Activated T-cell treated with anti-CD3 and anti-CD28 coated beads, Interleukin-2, amount 50 U/mL, for 1 hour (primary cell): Measurements from ENCODE around the gene NDOR1.

Experiments used
- DNase-seq: peaks from one replicate; pipeline ENCODE4 v3.0.0-alpha.2; 2020

The NDOR1 gene

DNA sequence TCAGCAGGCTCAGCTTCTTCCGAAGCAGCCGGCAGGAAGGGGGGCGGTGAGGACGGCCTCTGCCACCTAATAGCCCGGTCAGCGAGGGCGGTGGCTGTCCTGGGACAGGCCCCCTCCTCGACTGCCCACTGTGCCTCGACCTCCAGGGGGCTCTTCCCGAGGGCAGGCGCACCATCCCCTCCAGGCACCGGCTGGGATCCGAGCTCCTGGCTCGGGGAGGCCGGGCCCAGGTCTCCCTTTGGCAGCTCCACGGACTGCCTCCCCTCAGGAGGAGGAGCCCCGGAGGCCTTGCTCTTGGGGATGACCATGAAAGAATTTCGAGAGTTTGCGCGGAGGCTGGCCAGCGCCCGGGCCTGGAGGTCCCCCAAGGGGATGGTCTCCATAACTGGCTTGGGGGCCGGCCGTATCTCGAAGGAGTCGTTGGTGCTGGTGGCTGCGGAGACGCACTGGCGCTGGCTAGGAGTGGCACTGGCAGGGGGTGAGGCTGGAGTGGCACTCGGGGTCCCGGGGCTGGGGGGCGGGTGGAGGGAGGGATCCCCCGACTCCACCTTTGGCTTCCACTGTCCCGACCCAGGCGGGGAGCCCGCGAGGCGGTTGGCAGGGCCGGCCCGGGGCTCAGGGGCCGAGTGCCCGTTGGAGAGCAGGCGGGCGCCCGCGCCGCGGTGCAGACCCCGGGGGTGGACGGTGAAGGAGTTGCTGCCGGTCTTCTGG, 5.9 kb upstream of the NDOR1 start:
- no peak for DNase-seq

DNA sequence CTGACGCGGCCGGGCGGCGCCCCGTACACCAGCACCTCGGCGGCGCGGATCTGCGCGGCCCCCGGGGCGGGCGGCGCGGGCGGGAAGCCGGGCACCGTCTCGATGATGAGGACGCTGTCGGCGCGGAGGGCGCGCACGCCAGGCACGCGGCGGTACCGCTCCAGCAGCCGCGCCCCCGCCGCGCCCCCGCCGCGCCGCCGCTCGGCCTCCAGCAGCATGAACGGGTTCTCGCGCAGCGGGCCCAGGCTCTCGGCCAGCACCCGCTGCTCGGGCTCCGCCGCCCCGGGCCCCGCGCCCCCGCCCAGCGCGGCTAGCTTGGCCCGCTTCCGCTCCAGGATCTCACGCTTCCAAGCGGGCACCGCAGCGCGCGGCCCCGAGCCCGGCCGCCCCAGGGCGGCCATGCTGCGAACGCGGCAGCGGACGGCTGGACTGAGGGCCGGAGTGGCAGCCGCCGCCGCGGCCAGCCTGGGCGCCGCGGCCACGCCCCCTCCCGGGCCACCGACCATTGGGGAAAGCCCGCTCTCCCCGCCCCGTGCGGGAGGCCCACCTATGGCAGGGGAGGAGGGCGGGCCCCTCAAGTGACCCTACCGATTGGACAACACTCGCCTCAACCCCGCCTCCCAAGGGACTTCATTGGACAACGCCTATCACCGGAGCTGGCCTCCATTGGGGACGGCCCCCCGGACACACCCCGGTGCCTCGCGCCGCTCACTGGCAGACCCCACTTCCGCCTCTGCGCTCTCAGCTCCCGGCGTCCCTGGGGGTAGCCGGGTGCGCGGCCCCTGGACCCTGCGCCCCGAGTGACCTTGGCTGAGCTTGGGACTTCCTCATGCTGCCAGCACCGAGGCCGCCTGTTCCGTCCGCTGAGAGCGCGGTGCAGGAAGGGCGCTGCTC, 4.9 kb upstream of the NDOR1 start, which contains the start of gene TPRN:
Gene TPRN, minus strand, starts transcription at position 431 of the 894 bp plus-strand sequence. Its CDS starts 30 bp downstream, at position 401.
- peak; percentile 96 for DNase-seq

DNA sequence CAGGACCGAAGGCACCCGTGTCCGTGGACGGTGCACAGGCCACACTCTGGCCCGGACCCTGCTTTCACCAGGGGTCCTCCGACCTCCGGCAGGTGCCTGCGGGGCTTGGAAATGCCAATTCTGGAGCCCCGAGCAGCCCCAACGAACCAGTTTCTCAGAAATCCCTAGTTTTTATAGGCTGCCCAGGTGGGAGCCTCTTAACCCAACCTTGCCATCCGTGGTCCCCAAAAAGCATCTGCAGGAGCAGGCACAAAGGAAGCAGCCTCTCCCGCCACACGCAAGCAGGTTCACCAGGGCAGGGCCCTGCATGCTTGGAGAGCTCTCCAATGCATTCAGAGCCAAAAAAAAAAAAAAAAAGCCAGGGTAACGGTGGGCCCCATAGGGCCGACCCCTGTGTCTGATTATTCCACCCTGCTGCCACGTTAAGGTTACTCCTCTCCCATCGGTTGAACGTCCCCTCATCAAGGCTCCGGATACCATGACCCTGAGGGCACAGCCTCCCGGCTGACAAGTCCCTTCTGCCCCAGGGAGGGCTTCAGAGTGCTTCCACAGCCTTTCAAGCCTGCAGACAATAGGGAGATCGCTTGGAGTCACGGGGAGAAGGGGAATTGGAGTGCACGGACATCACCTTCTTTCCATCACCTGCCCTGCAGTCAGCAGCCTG, 4.2 kb upstream of the NDOR1 start:
- DNase-seq: no peak

DNA sequence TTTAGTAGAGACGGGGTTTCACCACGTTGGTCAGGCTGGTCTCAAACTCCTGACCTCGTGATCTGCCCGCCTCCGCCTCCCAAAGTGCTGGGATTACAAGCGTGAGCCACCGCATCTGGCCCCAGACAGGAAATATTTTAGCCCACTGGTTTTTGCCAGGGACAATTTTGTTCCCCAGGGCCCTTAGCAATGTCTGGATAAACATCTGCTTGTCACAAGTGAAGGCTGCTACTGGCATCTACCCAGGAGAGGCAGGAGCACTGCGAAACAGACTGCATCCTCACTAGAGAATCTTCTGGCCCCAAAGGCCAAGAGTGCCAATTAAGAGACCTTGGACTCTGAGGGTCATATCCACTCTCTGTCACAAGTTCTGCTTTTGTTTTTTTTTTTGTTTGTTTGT, 2.5 kb upstream of the NDOR1 start:
- DNase-seq: no peak

DNA sequence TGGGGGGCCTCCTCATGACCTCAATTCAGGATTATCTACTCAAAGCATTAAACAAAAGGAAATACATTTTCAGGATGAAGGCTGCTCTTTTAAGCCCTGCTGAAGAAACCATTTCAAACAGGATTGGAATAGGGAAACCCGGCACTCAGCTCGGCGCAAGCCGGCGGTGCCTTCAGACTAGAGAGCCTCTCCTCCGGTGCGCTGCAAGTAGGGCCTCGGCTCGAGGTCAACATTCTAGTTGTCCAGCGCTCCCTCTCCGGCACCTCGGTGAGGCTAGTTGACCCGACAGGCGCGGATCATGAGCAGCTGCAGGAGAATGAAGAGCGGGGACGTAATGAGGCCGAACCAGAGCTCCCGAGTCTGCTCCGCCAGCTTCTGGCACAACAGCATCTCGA, 772 bp upstream of the NDOR1 start:
- DNase-seq: no peak

DNA sequence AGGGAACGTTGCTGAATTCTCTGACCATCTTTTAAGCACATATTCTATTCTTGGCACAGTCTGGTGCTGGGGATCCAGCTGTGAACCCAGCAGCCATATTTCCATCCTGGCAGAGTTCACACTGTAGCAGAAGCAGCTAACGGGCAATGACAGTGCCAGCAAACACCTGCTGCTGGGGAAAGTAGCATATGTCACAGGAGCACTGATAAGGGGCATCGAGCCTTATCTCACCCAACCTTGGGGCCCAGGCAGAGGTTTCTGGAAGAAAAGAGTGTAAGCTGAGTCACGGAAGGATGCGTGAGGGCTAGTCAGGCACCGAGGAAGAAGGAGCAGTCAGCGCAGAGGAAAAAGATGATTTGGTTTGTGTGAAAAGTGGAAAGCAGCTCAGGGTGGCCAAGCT, 1.1 kb downstream of the NDOR1 start:
- DNase-seq: no peak

DNA sequence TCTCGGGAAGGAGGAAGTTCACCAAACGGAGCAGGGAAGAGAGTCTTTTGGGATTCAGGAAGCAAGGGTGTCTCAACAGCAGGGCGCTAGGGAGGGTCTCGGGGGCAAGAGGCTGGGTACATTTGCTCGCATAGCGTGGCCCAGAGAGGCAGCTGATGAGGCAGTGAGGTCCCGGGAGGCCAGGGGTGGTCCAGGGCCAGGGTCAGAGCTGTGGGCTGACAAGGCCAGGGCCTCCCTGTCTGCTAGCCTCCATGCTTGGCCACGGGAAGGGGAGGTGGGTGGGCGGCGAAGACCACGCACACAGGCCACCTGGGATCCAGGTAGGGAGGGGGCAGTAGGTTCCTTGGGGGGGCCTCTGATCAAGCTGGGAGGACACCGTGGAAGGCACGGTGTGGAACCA, 6.0 kb downstream of the NDOR1 start:
- no peak for DNase-seq

DNA sequence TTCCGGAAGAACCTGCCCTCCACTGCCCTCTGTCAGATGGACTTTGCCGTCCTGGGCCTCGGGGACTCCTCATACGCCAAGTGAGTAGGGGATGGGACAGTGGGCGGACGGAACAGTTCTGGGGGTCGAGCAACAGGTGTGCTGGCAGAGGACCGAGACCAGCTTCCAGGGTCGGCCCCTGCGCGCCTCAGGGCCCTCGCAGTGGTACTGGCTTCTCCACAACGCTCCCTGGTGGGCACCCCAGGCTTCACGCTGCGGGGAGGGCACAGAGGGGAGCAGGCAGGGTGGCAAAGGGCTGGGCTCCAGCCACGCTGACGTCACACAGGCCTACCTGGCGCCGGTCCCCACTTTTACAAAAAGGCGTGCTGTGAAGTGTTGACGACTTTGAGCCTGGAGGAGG, 7.0 kb downstream of the NDOR1 start:
- DNase-seq: no peak

DNA sequence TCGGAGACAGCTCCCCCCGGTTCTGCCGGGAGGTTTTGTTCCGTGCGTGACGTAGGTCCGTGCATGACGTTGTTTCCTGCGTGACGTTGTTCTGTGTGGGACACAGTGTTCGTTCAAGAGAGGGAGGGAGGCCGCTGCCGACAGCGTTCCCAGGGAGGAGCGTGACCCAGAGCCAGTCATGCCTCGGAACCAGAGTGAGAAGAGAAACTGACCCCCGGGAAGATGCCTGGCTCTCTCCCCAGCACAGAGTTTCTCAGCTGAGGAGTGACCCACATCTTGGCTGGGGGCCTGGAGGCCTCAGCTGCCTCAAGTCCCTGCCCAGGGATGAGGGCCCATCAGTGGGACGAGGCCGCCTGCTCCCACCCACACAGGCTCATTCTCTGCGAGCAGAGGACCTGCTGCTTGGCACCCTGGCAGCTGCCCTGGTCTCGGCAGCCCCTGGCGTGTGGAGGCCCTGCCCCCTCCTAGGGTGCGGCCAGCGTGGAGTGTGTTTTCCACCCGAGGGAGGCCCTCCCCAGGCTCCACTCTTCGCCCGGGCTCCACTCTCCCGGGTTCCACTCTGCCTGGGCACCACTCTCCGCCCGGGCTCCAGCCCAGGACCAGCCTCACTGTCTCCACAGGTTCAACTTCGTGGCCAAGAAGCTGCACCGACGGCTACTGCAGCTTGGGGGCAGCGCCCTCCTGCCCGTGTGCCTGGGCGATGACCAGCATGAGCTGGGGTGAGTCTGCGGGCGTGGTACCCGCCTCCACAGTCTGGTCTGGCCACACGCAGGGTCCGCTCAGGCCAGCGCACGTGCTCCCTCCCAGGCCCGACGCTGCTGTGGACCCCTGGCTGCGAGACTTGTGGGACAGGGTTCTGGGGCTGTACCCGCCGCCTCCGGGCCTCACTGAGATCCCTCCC, 7.9 kb downstream of the NDOR1 start:
- no peak for DNase-seq

DNA sequence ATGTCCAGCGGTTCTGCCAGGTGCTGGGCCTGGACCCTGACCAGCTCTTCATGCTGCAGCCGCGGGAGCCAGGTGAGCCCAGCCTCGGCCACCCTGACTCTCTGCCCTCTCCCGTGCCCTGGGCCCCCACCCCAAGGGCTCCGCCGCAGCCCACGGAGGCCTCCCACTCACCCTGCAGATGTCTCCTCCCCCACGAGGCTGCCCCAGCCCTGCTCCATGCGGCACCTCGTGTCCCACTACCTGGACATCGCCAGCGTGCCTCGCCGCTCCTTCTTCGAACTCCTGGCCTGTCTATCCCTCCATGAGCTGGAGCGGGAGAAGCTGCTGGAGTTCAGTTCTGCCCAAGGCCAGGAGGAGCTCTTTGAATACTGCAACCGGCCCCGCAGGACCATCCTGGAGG, 9.1 kb downstream of the NDOR1 start:
- no peak for DNase-seq

DNA sequence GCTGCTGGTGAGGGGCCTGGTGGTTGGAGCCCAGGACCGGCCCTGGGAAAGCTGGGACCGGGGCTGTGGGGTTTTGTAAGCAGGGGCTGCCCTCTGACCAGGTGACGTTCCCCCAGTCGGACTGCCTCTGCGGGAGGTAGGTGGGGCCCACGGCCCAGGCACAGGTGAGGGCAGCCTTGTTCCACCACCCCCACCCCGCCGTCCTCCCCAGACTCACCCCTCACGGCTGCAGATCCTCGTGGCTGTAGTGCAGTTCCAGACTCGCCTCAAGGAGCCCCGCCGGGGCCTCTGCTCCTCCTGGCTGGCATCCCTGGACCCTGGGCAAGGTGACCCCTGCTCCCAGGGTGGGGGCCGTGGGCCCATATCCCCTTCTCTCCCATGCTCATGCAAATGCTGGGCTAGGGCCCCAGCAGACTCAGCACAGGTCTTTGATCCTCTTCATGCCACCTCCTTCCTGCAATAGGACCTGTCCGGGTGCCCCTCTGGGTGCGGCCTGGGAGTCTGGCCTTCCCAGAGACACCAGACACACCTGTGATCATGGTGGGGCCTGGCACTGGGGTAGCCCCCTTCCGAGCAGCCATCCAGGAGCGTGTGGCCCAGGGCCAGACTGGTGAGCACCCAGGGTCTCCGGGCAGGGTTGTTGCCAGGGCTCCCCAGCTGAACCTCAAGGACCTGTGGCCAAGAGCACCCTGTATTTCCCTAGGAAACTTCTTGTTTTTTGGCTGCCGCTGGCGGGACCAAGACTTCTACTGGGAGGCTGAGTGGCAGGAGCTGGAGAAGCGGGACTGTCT, 9.9 kb downstream of the NDOR1 start:
- no peak for DNase-seq

DNA sequence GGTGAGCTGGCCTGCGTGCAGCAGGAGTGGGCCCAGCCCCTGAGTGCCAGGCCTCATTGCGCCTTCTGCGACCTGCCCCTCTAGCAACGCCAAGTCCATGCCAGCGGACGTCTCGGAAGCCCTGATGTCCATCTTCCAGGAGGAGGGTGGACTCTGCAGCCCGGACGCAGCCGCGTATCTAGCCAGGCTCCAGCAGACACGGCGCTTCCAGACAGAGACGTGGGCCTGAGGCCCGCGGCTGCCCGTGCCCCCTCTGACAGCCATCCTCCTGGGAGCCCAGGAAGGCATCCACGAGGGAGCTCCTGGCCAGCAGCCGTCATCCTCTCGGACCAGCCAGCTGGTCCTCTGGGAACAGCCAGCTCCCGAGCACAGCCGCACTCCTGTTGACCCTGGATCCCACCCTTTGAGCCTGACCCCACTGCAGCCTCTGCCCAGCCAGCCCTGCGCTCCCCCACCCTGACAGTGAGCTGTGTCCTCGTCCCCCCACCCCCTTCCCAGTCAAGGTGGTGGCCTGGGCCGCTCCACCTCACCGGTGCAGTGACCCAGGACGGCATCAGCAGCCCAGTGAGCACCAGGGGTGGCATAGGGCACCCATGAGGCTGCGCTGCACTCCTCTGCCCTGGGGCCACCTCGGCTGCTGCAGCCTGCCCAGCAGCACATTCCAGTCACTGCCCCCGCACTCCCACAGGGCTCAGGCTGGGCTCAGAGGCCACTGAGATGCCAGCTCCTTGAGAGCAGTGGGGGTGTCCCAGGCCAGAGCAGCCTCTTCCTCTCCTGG, 10.9 kb downstream of the NDOR1 start:
- DNase-seq: no peak

DNA sequence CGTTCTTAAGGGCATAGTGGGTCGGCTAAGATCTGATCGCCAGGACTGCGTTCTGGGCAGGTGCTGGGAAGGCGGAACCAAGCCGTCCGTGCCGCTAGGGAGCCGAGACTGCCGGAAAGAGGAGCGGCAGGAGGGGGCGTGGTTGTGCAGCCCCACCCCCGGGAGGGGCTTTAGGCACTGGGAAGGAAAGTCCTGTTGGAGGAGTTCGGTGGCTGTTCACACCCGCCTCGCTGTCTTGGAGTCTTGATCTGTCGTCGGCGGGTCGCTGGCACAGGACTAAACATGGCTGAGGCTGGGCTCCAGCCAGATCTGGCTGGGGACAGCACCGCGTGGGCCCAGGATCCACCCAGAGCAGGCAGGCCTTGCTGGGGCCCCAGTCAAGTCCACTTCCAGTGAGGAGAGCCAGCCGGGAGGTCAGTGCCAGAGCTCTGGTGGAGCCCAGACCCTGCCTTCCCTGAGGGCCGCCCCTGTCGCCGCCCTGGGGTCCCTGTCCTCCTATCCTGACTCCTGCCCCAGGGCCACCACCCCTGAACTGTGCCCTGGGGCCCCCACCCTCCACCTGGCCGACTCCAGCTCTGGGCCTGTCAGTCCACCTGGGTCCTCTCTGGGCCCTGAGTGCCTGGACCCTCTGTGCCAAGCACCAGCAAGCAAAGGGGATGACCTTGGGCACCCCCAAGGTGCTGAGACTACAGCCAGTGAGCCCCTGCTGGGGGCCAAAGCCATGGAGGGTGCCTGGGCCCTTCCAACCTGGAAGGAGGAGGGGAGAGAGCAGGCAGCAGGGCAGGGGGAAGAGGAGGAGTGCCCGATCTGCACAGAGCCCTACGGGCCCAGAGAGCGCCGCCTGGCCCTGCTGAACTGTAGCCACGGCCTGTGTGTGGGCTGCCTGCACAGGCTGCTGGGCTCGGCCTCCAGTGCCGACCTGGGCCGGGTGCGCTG, 12.0 kb downstream of the NDOR1 start:
- no peak for DNase-seq

DNA sequence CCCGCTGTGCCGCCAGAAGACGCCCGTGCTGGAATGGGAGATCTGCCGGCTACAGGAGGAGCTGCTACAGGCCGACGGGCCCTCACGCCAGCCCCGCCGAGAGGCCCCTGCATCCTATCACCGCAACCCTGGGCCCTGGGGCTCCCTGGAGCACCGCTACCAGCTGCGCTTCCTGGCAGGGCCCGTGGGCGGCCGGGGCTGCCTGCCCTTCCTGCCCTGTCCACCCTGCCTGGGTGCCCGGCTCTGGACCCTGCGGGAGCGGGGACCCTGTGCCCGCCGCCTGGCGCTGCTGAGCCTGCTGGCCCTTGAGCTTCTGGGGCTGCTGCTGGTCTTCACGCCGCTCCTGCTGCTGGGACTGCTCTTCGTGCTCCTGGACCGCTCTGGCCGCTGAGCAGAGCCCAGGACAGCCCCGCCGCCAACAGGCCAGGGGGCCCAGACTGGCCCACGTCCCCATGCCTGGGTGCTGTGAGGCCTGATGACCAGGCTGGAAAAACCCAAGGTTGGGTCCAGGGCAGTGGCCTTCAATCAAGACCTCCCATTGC, 12.8 kb downstream of the NDOR1 start:
- no peak for DNase-seq

DNA sequence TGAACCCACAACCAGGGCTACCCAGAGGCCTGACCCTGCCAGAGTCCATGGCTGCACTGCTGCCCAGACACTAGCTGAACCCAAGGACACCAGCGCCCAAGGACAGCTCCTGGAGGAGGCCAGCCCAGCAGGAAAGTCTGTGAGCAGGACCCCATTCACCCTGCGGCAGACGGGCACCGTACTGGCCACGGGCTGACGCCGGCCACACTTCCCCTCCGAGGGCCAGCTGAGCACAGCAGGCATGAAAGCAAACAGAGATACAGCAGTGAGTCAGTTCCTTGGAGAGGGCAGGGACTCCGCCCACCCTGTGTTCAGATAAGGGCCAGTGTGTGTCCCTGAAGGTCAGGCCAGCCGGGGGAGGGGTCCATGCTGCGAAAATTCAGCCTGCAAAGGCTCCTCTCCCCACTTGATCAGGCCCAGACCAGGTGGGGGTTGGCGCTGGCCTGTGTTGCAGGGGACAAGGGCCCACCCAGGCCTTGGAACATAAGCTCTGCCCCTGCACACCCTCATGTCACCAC, 13.3 kb downstream of the NDOR1 start:
- DNase-seq: no peak

DNA sequence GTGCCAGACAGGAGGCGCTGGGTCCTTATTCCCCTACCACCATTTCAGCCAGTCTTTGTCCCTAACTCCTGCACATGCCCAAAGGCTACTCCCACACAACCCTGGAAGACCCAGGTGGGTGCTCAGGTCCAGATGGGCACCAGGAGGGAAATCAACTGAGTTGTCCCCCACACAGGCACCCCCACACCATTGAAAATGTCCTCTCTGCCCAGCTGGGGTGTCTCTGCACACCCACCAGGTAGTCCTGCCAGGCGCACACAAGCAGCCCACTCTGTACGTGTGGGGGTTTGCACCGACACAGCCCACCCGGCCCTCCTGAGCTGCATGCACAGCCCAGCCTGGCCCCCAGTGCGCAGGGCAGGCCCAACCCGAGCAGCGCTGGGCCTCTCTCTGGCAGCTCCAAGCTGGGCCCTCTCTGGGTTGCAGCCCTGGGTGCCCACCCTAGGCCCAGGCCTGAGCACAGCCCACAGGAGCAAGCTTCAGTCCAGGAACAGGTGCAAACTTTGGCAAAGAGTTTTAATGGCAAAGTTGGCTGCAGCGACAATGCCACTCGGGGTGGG, 14.3 kb downstream of the NDOR1 start:
- no peak for DNase-seq

DNA sequence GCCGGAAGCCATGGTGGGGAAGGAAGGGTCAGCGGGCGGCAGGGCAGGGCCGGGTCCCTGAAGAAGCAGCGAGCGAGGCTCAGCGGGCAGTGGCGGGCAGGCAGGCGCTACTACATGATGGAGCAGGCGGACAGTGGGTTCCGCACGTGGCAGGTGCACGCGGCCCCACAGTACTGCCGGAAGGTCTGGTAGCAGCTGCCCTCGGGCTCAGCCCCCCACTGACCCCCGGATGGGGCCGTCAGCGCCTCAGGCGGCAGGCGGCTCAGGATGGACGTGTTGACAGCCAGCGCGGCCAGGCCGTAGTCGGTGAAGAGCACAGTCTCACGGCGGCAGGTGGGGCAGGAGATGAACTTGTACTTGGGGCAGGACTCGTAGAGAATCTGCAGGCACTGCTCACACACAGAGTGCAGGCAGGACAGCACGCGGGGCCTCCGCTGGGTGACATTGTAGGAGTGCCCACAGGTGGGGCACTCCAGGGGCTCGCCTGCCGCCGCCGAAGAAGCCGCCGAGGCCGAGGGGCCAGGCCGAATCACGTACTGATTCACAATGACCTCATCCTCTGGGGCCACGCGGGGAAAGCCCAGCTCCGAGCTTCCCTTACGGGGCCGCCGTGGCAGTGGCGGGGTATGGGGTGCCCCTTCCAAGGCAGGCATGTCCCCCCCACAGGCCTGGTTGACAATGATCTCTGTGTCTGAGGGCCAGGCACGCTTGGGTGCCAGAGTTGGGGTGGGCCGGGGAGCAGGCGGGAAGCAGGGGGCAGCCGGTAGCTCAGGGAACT, 15.0 kb downstream of the NDOR1 start:
- no peak for DNase-seq

DNA sequence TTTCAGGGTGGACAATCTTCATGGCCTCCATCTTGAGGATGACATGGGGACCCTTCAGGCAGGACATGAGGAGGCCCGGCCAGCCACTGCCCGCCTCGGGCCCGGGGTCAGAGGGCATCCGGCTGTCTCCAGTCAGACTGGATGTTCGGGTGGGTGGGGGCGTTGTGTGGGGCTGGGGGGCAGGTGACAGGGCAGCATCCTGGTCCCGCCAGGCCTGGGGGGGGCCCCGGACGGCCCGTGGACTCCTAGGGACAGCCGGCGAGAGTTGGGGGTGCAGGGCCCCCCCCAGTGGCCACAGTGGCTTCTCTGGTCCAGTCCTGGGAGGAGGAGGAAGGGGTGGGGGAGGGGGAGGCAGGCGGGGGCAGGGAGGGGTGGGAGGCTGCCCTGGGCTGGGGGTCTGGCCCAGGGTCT, 15.6 kb downstream of the NDOR1 start:
- DNase-seq: no peak
